ENCODE results near the gene SLC25A24.
A peak's percentile ranks its signal among the peaks of the same experiment; 100 is the strongest.

SLC25A24 gene

GRCh38 chr1:108130794-108131193 lies 69.3 kb downstream of the SLC25A24 start:
- no peak overlapping the region for H3K4me3 Mint-ChIP-seq
- TF ChIP-seq CTCF (IDR thresholded peaks at IDR 0.05; ENCODE audit: unreplicated experiment in 3 of 3), result no peak
- peaks cover 11% of the 10 kb centered on the region for H3K9me3 Mint-ChIP-seq
- no peaks in the 10 kb centered on the region for H3K27me3 Mint-ChIP-seq (ENCODE audit: low read depth)
- H3K36me3 Mint-ChIP-seq (ENCODE audit: low read depth), result peaks cover 47% of the 10 kb centered on the region
- no peak overlapping the region for H3K27ac Mint-ChIP-seq
- no peaks in the 10 kb centered on the region for H3K4me1 Mint-ChIP-seq

GRCh38 chr1:108129999-108130398 lies 70.1 kb downstream of the SLC25A24 start:
- no peaks in the 10 kb centered on the region for H3K27me3 Mint-ChIP-seq (ENCODE audit: low read depth)
- TF ChIP-seq CTCF (IDR thresholded peaks at IDR 0.05; ENCODE audit: unreplicated experiment in 3 of 3), result no peak
- peaks cover 11% of the 10 kb centered on the region for H3K9me3 Mint-ChIP-seq
- H3K27ac Mint-ChIP-seq, result no peak overlapping the region
- peaks cover 42% of the 10 kb centered on the region for H3K36me3 Mint-ChIP-seq (ENCODE audit: low read depth)
- H3K4me1 Mint-ChIP-seq, result peaks cover 6% of the 10 kb centered on the region
- no peak overlapping the region for H3K4me3 Mint-ChIP-seq

- Mint-ChIP-seq H3K27me3 (ENCODE audit: low read depth) (no peaks in the 10 kb centered on the region), H3K27ac (peak overlapping the region in 2 of 3 experiments; percentile 40 to 64), H3K4me1 (peaks cover 37% of the 10 kb centered on the region), H3K36me3 (ENCODE audit: low read depth) (peaks cover 4% of the 10 kb centered on the region), H3K4me3 (no peak overlapping the region), H3K9me3 (no peaks in the 10 kb centered on the region)
- TF ChIP-seq CTCF (IDR thresholded peaks at IDR 0.05; ENCODE audit: unreplicated experiment in 3 of 3), result peak; percentile 89 to 96 (median 90)
These were observed 74.6 kb downstream of the SLC25A24 start for GRCh38 chr1:108125312-108126138.

GRCh38 chr1:108124622-108125311 lies 75.4 kb downstream of the SLC25A24 start:
- Mint-ChIP-seq H3K4me1 (peaks cover 44% of the 10 kb centered on the region), H3K27ac (peak overlapping the region in 1 of 3 experiments; percentile 64), H3K4me3 (no peak overlapping the region), H3K9me3 (no peaks in the 10 kb centered on the region), H3K36me3 (ENCODE audit: low read depth) (no peaks in the 10 kb centered on the region), H3K27me3 (ENCODE audit: low read depth) (no peaks in the 10 kb centered on the region)
- TF ChIP-seq CTCF (IDR thresholded peaks at IDR 0.05; ENCODE audit: unreplicated experiment in 3 of 3), result no peak

GRCh38 chr1:108124023-108124422 lies 76.1 kb downstream of the SLC25A24 start:
- H3K9me3 Mint-ChIP-seq, result no peaks in the 10 kb centered on the region
- H3K27ac Mint-ChIP-seq, result peak overlapping the region in 2 of 3 experiments; percentile 23 to 46
- H3K36me3 Mint-ChIP-seq (ENCODE audit: low read depth), result no peaks in the 10 kb centered on the region
- H3K27me3 Mint-ChIP-seq (ENCODE audit: low read depth), result no peaks in the 10 kb centered on the region
- TF ChIP-seq CTCF (IDR thresholded peaks at IDR 0.05; ENCODE audit: unreplicated experiment in 3 of 3), result no peak
- H3K4me3 Mint-ChIP-seq, result no peak overlapping the region
- peaks cover 52% of the 10 kb centered on the region for H3K4me1 Mint-ChIP-seq
